ENCODE data around the gene BRIX1.

DNA sequence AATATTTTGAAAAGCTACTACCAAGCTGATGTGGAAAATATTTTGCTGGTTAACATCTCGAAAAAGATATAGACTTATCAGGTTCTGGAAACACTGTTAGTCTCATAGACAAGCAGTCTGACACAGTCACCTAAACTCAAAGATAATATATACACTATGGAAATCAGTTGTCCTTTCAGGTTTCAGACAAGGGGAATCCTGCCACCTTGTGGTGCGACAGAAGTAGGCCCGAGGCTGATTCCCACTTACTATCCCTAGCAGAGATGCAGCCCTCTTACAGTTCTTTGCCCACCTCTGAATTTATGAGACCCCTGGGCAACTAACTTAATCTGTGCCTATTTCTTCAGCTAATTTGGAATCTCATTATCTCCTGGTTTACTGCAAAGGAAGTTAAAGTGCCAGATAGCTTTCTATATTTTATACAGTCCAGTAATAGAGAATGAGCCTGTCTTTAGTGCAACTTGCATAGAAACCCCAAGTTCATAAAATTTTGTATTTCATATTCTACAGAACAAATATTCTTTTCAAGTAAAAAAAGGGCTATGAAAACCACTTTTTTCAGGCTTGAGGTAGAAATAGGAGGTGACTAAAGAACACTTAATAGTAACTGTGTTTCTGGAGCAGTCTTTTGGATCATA is 17.1 kb upstream of the BRIX1 start:
- TF ChIP-seq POLR2A (IDR thresholded peaks at IDR 0.05), result no peak
- TF ChIP-seq, protein P1, sequence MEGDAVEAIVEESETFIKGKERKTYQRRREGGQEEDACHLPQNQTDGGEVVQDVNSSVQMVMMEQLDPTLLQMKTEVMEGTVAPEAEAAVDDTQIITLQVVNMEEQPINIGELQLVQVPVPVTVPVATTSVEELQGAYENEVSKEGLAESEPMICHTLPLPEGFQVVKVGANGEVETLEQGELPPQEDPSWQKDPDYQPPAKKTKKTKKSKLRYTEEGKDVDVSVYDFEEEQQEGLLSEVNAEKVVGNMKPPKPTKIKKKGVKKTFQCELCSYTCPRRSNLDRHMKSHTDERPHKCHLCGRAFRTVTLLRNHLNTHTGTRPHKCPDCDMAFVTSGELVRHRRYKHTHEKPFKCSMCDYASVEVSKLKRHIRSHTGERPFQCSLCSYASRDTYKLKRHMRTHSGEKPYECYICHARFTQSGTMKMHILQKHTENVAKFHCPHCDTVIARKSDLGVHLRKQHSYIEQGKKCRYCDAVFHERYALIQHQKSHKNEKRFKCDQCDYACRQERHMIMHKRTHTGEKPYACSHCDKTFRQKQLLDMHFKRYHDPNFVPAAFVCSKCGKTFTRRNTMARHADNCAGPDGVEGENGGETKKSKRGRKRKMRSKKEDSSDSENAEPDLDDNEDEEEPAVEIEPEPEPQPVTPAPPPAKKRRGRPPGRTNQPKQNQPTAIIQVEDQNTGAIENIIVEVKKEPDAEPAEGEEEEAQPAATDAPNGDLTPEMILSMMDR (IDR thresholded peaks at IDR 0.05), result peak in 1 of 3 donors; percentile 73

Data from lower leg skin (tissue), 3 donors.